K562 (cell line): Measurements from ENCODE around the gene RASL10B. TPM values are rescaled to one million over a fixed set of nuclear protein-coding genes. Genes with fewer than 3 reads are reported as not detected.

ENCODE experiments used
- BMI1 ChIP-seq: fragments of 150-350 bp; IDR thresholded peaks from 2 replicates; pipeline ENCODE4 v1.6.1; 2014; ENCODE audit warnings: low read length
- BRD9 ChIP-seq: fragments of 450-650 bp; IDR thresholded peaks from 2 replicates; pipeline ENCODE4 v1.6.1; 2018; ENCODE audit warnings: low read depth; ENCODE audit not compliant: partially characterized antibody
- FOXK2 ChIP-seq, 2 experiments: fragments of 450-650 bp; IDR thresholded peaks in 1 of 2; conservative IDR thresholded peaks in 1 of 2; 2 replicates each; pipeline ENCODE4 v1.6.1; 2016; ENCODE audit warnings: low read depth in 2 of 2, mild to moderate bottlenecking in 1 of 2
- JUNB ChIP-seq: fragments of 450-650 bp; formaldehyde crosslinking; conservative IDR thresholded peaks from 2 replicates; pipeline ENCODE4 v1.4.0; 2020; ENCODE audit warnings: mild to moderate bottlenecking
- KDM2B ChIP-seq: fragments of 250-450 bp; sonication (Bioruptor Pico); IDR thresholded peaks from 2 replicates; pipeline ENCODE4 v1.8.0; 2021; ENCODE audit warnings: mild to moderate bottlenecking, moderate library complexity
- L3MBTL2 ChIP-seq: fragments of 450-650 bp; IDR thresholded peaks from 2 replicates; pipeline ENCODE4 v1.6.1; 2016; ENCODE audit warnings: mild to moderate bottlenecking, moderate library complexity
- MNT ChIP-seq, 2 experiments: fragments of 450-650 bp; conservative IDR thresholded peaks; 2 replicates each; pipeline ENCODE4 v1.6.1; 2017; ENCODE audit warnings: mild to moderate bottlenecking in 2 of 2, moderate library complexity in 2 of 2
- NR4A1 ChIP-seq, 2 experiments: fragments of 250-450 bp in 1 of 2; fragments of 450-650 bp in 1 of 2; sonication (Bioruptor Pico) in 1 of 2; IDR thresholded peaks; 2 replicates each; pipeline versions ENCODE4 v1.4.0 to v1.6.1; 2016 to 2020; ENCODE audit warnings: mild to moderate bottlenecking in 2 of 2, missing compliant biosample characterization in 1 of 2, missing genetic modification characterization in 1 of 2, moderate library complexity in 1 of 2
- POLR3A ChIP-seq: IDR thresholded peaks from 2 replicates; pipeline ENCODE4 v1.6.1; 2011; ENCODE audit warnings: borderline replicate concordance, mild to moderate bottlenecking, moderate library complexity; ENCODE audit not compliant: insufficient read length, insufficient read depth; ENCODE audit errors: extremely low read depth
- REST ChIP-seq, 2 experiments: fragments of 450-650 bp; formaldehyde crosslinking in 1 of 2; IDR thresholded peaks; 2 replicates each; pipeline versions ENCODE4 v1.4.0 to v1.6.1; 2014 to 2020; ENCODE audit warnings: mild to moderate bottlenecking in 2 of 2, borderline replicate concordance in 1 of 2, low read depth in 1 of 2
- SMARCB1 ChIP-seq: IDR thresholded peaks from 2 replicates; pipeline ENCODE4 v1.6.1; 2011; ENCODE audit warnings: improper control_type of control experiment, low read depth; ENCODE audit not compliant: insufficient read length
- ZNF174 ChIP-seq: fragments of 250-450 bp; sonication (Bioruptor Pico); IDR thresholded peaks from 2 replicates; pipeline ENCODE4 v1.4.0; 2020; ENCODE audit warnings: mild to moderate bottlenecking
- ZNF449 ChIP-seq: fragments of 250-450 bp; sonication (Bioruptor Pico); IDR thresholded peaks from 2 replicates; pipeline ENCODE4 v1.8.0; 2022; ENCODE audit warnings: moderate library complexity, mild to moderate bottlenecking, inconsistent platforms
- polyA plus RNA-seq, 8 experiments: library from polyadenylated mRNA; depleted of rRNA in 4 of 8; stranded (reverse) in 5 of 8; unstranded in 3 of 8; fragments of >200 nt; fragmentation: Nextera tagmentation in 2 of 8; fragmentation: Illumina TruSeq in 1 of 8; extraction: Ambion mirVana in 2 of 8; extraction: Trizol in 1 of 8; gene quantifications; 2 replicates each; pipeline versions ENCODE4 v1.2.1 to v1.2.3, GENCODE V29; 2011 to 2014; ENCODE audit warnings: inconsistent platforms in 1 of 8, missing spikeins in 1 of 8
- total RNA-seq, 7 experiments: library from RNA; depleted of rRNA in 6 of 7; stranded (reverse); fragments of >200 nt in 6 of 7; fragmentation: Illumina TruSeq in 2 of 7; extraction: Trizol in 2 of 7; gene quantifications; 2 replicates each; pipeline versions ENCODE4 v1.2.1 to v1.2.3, GENCODE V29; 2011 to 2021; ENCODE audit warnings: low replicate concordance in 1 of 7

RASL10B gene
- total and polyA plus RNA-seq, 9 of the 15 experiments (the other 6 are each of a cell fraction or from before 2014, with no cell fraction given), result 0.04 to 0.31 (median 0.14) TPM; not detected in 2

GRCh38 chr17:35764123-35764991 lies 32.9 kb downstream of the RASL10B start (continued):
- TF ChIP-seq REST (IDR thresholded peaks at IDR 0.05; ENCODE audit: borderline replicate concordance) (peak; percentile 90), REST (CRISPR knock-in tag; IDR thresholded peaks at IDR 0.05; ENCODE audit: low read depth) (no peak; the same call in 1 of the 2 replicates), ZNF449 (CRISPR knock-in tag) (no peak), BMI1 (no peak), FOXK2 (conservative IDR thresholded peaks at IDR 0.05 in 1 of 2, IDR thresholded peaks at IDR 0.05 in 1 of 2; ENCODE audit: low read depth in 2 of 2) (no peak), MNT (conservative IDR thresholded peaks at IDR 0.05) (peak in 1 of 2 experiments; percentile 56; a peak in 2 of 4 replicates), POLR3A (no peak), BRD9 (no peak), JUNB (CRISPR knock-in tag) (no peak), SMARCB1 (no peak), L3MBTL2 (peak; percentile 97), ZNF174 (CRISPR knock-in tag) (no peak), NR4A1 (CRISPR knock-in tag; IDR thresholded peaks at IDR 0.05) (no peak), NR4A1 (tag; IDR thresholded peaks at IDR 0.05) (0 out of 2 replicates have a peak, but pooled peaks have one; percentile 29), KDM2B (CRISPR knock-in tag) (peak; percentile 18; the same call in 1 of the 2 replicates)
